ENCODE measurements around the gene CHAC1.

CHAC1 gene

DNA sequence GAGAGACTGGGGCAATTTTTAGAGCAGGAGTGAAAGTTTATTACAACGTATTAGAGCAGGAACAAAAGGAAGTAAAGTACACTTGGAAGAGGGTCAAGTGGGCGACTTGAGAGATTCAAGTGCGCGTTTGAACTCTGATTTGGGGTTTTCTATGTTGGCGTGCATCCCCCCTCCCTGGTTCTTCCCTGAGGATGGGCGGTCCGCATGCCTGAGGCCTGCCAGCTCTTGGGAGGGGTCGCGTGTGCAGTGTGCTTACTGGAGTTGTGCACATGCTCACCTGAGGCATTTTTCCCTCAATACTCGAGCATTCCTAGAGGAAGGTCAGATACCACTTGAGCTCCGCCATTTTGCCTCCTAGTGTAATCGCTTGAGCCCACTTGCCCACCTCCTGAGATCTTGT lies 10.4 kb upstream of the CHAC1 start:
- no peak for TF ChIP-seq CTCF (IDR thresholded peaks at IDR 0.05; ENCODE audit: borderline replicate concordance, control extremely low read depth, extremely low read depth, insufficient read depth, missing control alignments)
- no peak for DNase-seq (ENCODE audit: low spot score)
- in situ Hi-C loops (cut with MboI; ENCODE audit: low sequenced_read_pairs, unreplicated experiment) = no loop called here

GRCh38 chr15:40943764-40944365 lies 9.4 kb upstream of the CHAC1 start:
- in situ Hi-C loops (cut with MboI; ENCODE audit: low sequenced_read_pairs, unreplicated experiment) = no loop called here
- DNase-seq (ENCODE audit: low spot score) = no peak
- TF ChIP-seq CTCF (IDR thresholded peaks at IDR 0.05; ENCODE audit: borderline replicate concordance, control extremely low read depth, extremely low read depth, insufficient read depth, missing control alignments) = no peak

- no peak for DNase-seq (ENCODE audit: low spot score)
- in situ Hi-C loops (cut with MboI; ENCODE audit: low sequenced_read_pairs, unreplicated experiment) = no loop called here
- TF ChIP-seq CTCF (IDR thresholded peaks at IDR 0.05; ENCODE audit: borderline replicate concordance, control extremely low read depth, extremely low read depth, insufficient read depth, missing control alignments) = no peak
These were observed 8.6 kb upstream of the CHAC1 start for GRCh38 chr15:40944510-40945296.

DNA sequence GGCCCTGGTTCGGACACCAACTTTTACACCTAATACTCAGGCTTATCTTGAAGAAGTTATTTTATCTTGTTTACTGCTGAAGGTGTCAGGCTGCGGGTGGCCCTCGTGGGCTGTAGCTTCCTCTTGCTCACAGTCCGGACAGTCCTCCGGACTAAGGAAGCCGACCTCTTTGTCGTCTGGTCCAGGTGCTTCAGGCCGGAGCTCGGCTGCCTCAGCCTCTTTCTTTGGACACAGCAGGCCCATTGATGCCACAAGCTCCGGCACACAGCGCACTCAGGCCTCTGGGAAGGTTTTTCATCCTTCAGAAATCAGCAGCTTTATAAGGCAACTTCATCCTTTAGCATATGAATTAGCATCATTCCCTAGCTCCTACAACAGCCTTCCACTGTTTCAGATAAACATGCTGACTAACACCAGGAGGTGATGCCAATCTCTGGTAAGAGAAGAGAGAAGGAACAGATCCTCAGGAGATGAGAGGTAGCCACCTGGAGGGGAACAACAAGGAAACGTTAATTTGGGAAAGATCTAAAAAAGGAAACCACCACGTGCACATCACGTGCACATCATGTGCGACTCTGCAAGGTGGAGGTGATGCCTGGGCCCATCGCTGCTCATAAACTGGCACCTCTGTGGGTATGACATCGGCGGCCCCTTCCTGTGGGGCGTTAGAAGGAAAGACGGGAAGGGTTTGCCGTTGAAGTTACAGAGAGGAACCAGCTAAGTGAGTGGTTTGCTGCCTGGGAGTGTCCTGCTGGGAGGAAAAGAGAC lies 4.4 kb upstream of the CHAC1 start:
- no peak for DNase-seq (ENCODE audit: low spot score)
- in situ Hi-C loops (cut with MboI; ENCODE audit: low sequenced_read_pairs, unreplicated experiment) = no loop called here
- TF ChIP-seq CTCF (IDR thresholded peaks at IDR 0.05; ENCODE audit: borderline replicate concordance, control extremely low read depth, extremely low read depth, insufficient read depth, missing control alignments) = no peak

DNA sequence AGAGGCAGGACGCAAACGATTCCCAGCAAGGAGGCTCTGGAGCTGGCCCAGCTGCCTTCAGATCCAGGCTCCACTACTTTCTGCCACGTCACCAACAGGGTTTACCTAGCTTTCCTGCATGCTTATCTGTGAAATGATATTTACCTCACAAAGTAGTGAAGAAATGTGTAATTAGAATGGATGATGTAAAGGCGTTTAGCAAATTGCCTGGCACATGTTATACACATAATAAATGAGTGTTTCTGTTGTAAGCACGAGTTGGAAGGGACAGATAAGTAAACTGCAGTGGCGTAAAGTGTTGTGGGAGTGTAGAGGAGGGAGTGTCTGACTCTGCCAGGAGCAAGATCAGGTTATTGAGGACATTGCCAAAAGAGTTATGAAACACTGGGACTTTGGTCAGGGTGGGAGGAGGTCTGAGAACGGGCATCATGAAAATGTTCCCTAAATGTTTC lies 3.5 kb upstream of the CHAC1 start:
- in situ Hi-C loops (cut with MboI; ENCODE audit: low sequenced_read_pairs, unreplicated experiment) = no loop called here
- TF ChIP-seq CTCF (IDR thresholded peaks at IDR 0.05; ENCODE audit: borderline replicate concordance, control extremely low read depth, extremely low read depth, insufficient read depth, missing control alignments) = no peak

DNA sequence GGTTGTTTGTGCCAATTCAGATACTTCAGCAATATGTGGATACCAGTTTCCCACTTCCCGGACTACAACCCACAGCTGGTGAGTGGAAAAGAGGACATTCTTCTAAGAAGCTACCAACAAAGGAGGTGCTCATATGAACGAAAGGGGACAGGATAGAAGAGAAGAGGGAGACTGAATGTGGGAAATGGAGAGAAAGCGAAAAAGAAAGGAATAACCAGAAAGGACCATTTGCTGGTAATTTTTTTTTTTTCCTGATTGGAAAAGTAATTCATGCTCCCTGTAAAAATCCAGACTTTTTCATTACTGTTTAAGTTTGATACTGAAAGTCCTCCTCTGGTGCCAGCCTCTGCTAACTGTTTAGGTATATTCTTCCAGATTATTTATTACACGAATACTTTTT lies 1.5 kb upstream of the CHAC1 start:
- TF ChIP-seq CTCF (IDR thresholded peaks at IDR 0.05; ENCODE audit: borderline replicate concordance, control extremely low read depth, extremely low read depth, insufficient read depth, missing control alignments) = no peak
- no peak for DNase-seq (ENCODE audit: low spot score)
- in situ Hi-C loops (cut with MboI; ENCODE audit: low sequenced_read_pairs, unreplicated experiment) = no loop called here

More for the DNA sequence above, 3.5 kb upstream of the CHAC1 start:
- no peak for DNase-seq (ENCODE audit: low spot score)

All from GM13976 (cell line).